GM06990 (cell line): ENCODE measurements around the gene IRF2BP1.
A peak's percentile ranks its signal among the peaks of the same experiment; 100 is the strongest.

Experiments used
- DNase-seq: peaks from one replicate; pipeline ENCODE4 v3.0.0-alpha.2; 2011; ENCODE audit not compliant: insufficient read length; ENCODE audit errors: extremely low read depth
- H3K27me3 ChIP-seq: replicated peaks from 2 replicates; pipeline ENCODE4 v1.6.0; 2011; ENCODE audit warnings: low read length; ENCODE audit not compliant: control insufficient read depth, insufficient read depth
- H3K36me3 ChIP-seq: 2 replicates; pipeline ENCODE4 v1.5.1; 2011; ENCODE audit warnings: low read length; ENCODE audit not compliant: control insufficient read depth, insufficient read depth
- H3K4me3 ChIP-seq: replicated peaks from 2 replicates; pipeline ENCODE4 v1.5.1; 2011; ENCODE audit warnings: low read depth, mild to moderate bottlenecking, control low read depth, low read length
- CTCF ChIP-seq: IDR thresholded peaks from 2 replicates; pipeline ENCODE4 v1.5.1; 2011; ENCODE audit warnings: low read length, control low read depth, mild to moderate bottlenecking, inconsistent platforms; ENCODE audit not compliant: insufficient read depth, poor library complexity, severe bottlenecking

The IRF2BP1 gene

DNA sequence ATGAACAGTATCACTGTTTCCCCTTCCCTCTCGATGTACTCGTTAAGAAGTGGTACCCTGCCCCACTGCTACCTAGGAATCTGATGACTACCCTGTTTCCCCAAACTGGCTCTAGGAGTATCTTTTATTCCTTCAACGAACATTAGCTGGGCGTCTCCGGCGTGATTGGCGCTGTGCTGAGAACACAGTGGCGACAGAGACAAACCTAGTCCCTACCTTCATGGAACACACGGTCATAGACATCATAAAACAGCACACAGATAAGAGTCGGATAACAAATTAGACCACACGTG lies 23.7 kb downstream of the IRF2BP1 start:
- no peak for DNase-seq
- H3K4me3 ChIP-seq: peak overlapping the region; percentile 80
- TF ChIP-seq CTCF: no peak
- peaks cover 5% of the 10 kb centered on the region for H3K36me3 ChIP-seq
- peaks cover 3% of the 10 kb centered on the region for H3K27me3 ChIP-seq

DNA sequence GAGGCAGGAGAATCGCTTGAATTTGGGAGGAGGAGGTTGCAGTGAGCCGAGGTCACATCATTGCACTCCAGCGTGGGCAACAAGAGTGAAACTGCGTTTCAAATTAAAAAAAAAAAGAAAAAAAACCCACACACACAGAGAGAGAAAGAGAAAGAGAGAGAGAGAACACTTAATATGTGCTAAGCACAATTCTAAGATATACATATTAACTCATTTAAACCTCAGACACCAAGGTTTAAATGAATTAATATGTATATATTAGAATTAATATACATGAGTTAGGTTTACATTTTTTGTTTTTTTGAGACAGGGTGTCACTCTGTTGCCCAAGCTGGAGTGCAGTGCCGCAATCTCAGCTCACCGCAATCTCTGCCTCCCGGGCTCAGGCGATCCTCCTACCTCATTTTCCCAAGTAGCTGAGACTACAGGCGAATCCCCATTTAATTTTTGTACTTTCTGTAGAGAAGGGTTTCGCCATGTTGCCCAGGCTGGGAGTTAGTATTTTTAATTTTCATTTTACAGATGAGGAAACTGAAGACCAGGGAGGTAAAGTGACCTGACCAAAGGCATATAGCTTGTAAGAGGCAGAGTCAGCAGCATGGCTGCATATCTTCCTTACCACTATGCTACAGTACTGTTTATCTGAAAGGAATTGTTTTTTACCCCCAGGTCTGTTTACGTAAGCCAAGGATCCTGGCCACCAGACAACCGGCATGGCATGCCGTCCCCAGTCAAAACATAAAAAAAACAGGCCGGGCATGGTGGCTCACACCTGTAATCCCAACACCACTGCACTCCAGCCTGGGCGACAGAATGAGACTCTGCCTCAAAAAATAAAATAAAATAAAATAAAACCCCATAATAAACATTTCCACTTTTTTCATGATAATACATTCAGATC lies 25.3 kb downstream of the IRF2BP1 start:
- Histone ChIP-seq H3K27me3 (peaks cover 3% of the 10 kb centered on the region), H3K36me3 (peaks cover 5% of the 10 kb centered on the region), H3K4me3 (peak overlapping the region; percentile 80)
- TF ChIP-seq CTCF: no peak
- DNase-seq: no peak

- peaks cover 30% of the 10 kb centered on the region for H3K36me3 ChIP-seq
- DNase-seq: no peak
- no peak overlapping the region for H3K4me3 ChIP-seq
These were observed 31.7 kb downstream of the IRF2BP1 start for GRCh38 chr19:45854167-45854778.

GRCh38 chr19:45852983-45853382 lies 33.0 kb downstream of the IRF2BP1 start:
- DNase-seq: no peak
- H3K36me3 ChIP-seq: peaks cover 35% of the 10 kb centered on the region
- no peak for TF ChIP-seq CTCF

More at GRCh38 chr19:45854167-45854778, 31.7 kb downstream of the IRF2BP1 start:
- no peak for TF ChIP-seq CTCF
- H3K27me3 ChIP-seq: no peaks in the 10 kb centered on the region

DNA sequence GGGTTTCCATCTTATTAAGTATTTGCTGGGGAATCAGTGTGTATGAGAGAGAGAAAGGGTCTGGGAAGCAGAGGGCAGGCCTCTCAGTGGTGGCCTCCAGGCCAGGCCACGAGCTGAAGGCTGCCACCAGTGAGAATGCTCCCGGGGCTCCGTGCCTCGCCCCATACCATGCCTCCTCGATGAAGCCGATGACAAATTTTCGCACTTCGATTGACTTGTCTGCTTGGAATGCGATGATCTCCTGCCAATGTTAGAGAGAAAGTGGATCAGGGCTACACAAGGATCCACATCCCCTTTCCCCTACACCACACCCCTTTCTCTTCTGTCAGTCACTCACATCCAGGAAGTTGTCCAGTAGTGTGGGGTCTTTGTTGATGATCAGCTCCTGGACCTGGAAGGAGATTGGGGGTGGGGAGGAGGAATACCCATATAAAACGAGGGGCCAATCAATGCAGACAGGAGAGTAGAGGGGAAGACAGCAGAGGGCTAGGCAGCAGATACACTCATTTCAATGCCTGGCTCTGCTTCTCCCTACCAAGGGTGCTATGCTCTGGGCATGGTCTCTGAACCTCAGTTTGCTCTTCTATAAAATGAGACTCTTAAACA lies 33.7 kb downstream of the IRF2BP1 start:
- no peak for TF ChIP-seq CTCF
- Histone ChIP-seq H3K36me3 (peaks cover 42% of the 10 kb centered on the region), H3K27me3 (no peaks in the 10 kb centered on the region), H3K4me3 (no peak overlapping the region)
- no peak for DNase-seq

More at GRCh38 chr19:45852983-45853382, 33.0 kb downstream of the IRF2BP1 start:
- no peaks in the 10 kb centered on the region for H3K27me3 ChIP-seq
- H3K4me3 ChIP-seq: no peak overlapping the region
